HepG2 (cell line): ENCODE measurements around the gene SIAH2. TPM values are rescaled to one million over a fixed set of nuclear protein-coding genes. Genes with fewer than 3 reads are reported as not detected.

Experiments
- ARID2 ChIP-seq: sonication (generic); formaldehyde crosslinking; IDR thresholded peaks from 2 replicates; pipeline ENCODE4 v1.8.1; 2022; ENCODE audit warnings: mild to moderate bottlenecking, missing genetic modification reagents, borderline replicate concordance
- ARID4A ChIP-seq: sonication (generic); formaldehyde crosslinking; IDR thresholded peaks from 2 replicates; pipeline ENCODE4 v1.5.0; 2020; ENCODE audit warnings: mild to moderate bottlenecking, missing genetic modification reagents, borderline replicate concordance
- ERF ChIP-seq: IDR thresholded peaks from 2 replicates; pipeline ENCODE4 v1.6.1; 2018; ENCODE audit warnings: missing biosample characterization, missing genetic modification reagents
- FOXK2 ChIP-seq: fragments of 450-650 bp; IDR thresholded peaks from 2 replicates; pipeline ENCODE4 v1.6.1; 2016
- NR2C2 ChIP-seq: sonication (generic); formaldehyde crosslinking; IDR thresholded peaks from 2 replicates; pipeline ENCODE4 v1.4.0; 2020; ENCODE audit warnings: missing genetic modification reagents, mild to moderate bottlenecking, moderate library complexity, borderline replicate concordance
- ONECUT2 ChIP-seq: sonication (generic); formaldehyde crosslinking; IDR thresholded peaks from 2 replicates; pipeline ENCODE4 v1.4.0; 2020; ENCODE audit warnings: missing genetic modification reagents
- POLR2G ChIP-seq: fragments of 200-400 bp; formaldehyde crosslinking; IDR thresholded peaks from 2 replicates; pipeline ENCODE4 v1.6.1; 2018; ENCODE audit warnings: mild to moderate bottlenecking, low read depth, low read length, moderate library complexity
- SP5 ChIP-seq: IDR thresholded peaks from 2 replicates; pipeline ENCODE4 v1.6.1; 2016; ENCODE audit warnings: low read depth, borderline replicate concordance
- TARDBP ChIP-seq: sonication (generic); formaldehyde crosslinking; IDR thresholded peaks from 2 replicates; pipeline ENCODE4 v1.8.0; 2022; ENCODE audit warnings: mild to moderate bottlenecking, missing genetic modification reagents
- YEATS2 ChIP-seq: sonication (generic); formaldehyde crosslinking; IDR thresholded peaks from 2 replicates; pipeline ENCODE4 v1.4.0; 2020; ENCODE audit warnings: missing genetic modification reagents, borderline replicate concordance
- ZBTB20 ChIP-seq: sonication (generic); formaldehyde crosslinking; IDR thresholded peaks from 2 replicates; pipeline ENCODE4 v1.8.1; 2023; ENCODE audit warnings: missing genetic modification reagents, low read depth, mild to moderate bottlenecking, borderline replicate concordance
- ZFP82 ChIP-seq: sonication (generic); formaldehyde crosslinking; IDR thresholded peaks from 2 replicates; pipeline ENCODE4 v1.5.1; 2020; ENCODE audit warnings: mild to moderate bottlenecking, missing genetic modification reagents, borderline replicate concordance
- ZNF609 ChIP-seq: sonication (generic); formaldehyde crosslinking; IDR thresholded peaks from 2 replicates; pipeline ENCODE4 v1.4.0; 2020; ENCODE audit warnings: mild to moderate bottlenecking, missing genetic modification reagents, borderline replicate concordance
- polyA plus RNA-seq, 8 experiments: library from polyadenylated mRNA; depleted of rRNA in 3 of 8; stranded (reverse) in 7 of 8; unstranded in 1 of 8; fragments of >200 nt; fragmentation: Illumina TruSeq in 4 of 8; extraction: Trizol in 4 of 8; gene quantifications; 2 replicates each; pipeline versions ENCODE4 v1.2.1 to v1.2.3, GENCODE V29; 2011 to 2016; ENCODE audit warnings: low read depth in 4 of 8, missing spikeins in 1 of 8, mixed read lengths in 1 of 8; ENCODE audit not compliant: insufficient read depth in 1 of 8
- total RNA-seq, 5 experiments: library from RNA; depleted of rRNA; stranded (reverse); fragments of >200 nt; fragmentation: Illumina TruSeq; extraction: Trizol; gene quantifications; 2 replicates each; pipeline ENCODE4 v1.2.3, GENCODE V29; 2016; ENCODE audit warnings: low read depth in 1 of 5
- TF ChIP-seq, protein P1 (sequence below): sonication (generic); formaldehyde crosslinking; IDR thresholded peaks from 2 replicates; pipeline ENCODE4 v1.4.0; 2020; ENCODE audit warnings: missing genetic modification reagents, borderline replicate concordance
- TF ChIP-seq, protein P2 (sequence below): sonication (generic); formaldehyde crosslinking; IDR thresholded peaks from 2 replicates; pipeline ENCODE4 v1.4.0; 2020; ENCODE audit warnings: missing genetic modification reagents

Gene SIAH2
- total and polyA plus RNA-seq, 2 of the 13 experiments (the other 11 are each of a cell fraction or from before 2014, with no cell fraction given): 71.8 to 117 TPM

GRCh38 chr3:150740733-150741496 lies 22.1 kb downstream of the SIAH2 start (continued):
- TF ChIP-seq, protein P1, sequence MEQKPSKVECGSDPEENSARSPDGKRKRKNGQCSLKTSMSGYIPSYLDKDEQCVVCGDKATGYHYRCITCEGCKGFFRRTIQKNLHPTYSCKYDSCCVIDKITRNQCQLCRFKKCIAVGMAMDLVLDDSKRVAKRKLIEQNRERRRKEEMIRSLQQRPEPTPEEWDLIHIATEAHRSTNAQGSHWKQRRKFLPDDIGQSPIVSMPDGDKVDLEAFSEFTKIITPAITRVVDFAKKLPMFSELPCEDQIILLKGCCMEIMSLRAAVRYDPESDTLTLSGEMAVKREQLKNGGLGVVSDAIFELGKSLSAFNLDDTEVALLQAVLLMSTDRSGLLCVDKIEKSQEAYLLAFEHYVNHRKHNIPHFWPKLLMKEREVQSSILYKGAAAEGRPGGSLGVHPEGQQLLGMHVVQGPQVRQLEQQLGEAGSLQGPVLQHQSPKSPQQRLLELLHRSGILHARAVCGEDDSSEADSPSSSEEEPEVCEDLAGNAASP: peak; percentile 59; the same call in 1 of the 2 replicates
- TF ChIP-seq, protein P2, sequence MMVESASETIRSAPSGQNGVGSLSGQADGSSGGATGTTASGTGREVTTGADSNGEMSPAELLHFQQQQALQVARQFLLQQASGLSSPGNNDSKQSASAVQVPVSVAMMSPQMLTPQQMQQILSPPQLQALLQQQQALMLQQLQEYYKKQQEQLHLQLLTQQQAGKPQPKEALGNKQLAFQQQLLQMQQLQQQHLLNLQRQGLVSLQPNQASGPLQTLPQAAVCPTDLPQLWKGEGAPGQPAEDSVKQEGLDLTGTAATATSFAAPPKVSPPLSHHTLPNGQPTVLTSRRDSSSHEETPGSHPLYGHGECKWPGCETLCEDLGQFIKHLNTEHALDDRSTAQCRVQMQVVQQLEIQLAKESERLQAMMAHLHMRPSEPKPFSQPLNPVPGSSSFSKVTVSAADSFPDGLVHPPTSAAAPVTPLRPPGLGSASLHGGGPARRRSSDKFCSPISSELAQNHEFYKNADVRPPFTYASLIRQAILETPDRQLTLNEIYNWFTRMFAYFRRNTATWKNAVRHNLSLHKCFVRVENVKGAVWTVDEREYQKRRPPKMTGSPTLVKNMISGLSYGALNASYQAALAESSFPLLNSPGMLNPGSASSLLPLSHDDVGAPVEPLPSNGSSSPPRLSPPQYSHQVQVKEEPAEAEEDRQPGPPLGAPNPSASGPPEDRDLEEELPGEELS (CRISPR knock-in tag): peak; percentile 88
- TF ChIP-seq SP5 (CRISPR knock-in tag) (peak; percentile 31; the same call in 1 of the 2 replicates), TARDBP (peak; percentile 79; the same call in 1 of the 2 replicates), ARID4A (CRISPR knock-in tag) (peak; percentile 81; the same call in 1 of the 2 replicates), ZNF609 (peak; percentile 80), ZBTB20 (CRISPR knock-in tag) (0 out of 2 replicates have a peak, but pooled peaks have one; percentile 39), NR2C2 (peak; percentile 36; the same call in 1 of the 2 replicates), ARID2 (peak; percentile 39; the same call in 1 of the 2 replicates), POLR2G (peak; percentile 56; the same call in 1 of the 2 replicates), ZFP82 (no peak), ERF (CRISPR knock-in tag) (peak; percentile 13; the same call in 1 of the 2 replicates), YEATS2 (CRISPR knock-in tag) (peak; percentile 46; the same call in 1 of the 2 replicates), ONECUT2 (CRISPR knock-in tag) (peak; percentile 59; the same call in 1 of the 2 replicates), FOXK2 (0 out of 2 replicates have a peak, but pooled peaks have one; percentile 33)
